Measurements from ENCODE around the gene CAMK2G.
A peak's percentile ranks its signal among the peaks of the same experiment; 100 is the strongest.
"Not testable (repeated sequence)": the region's sequence is repeated elsewhere in the genome, so short reads cannot be mapped to it uniquely, and the experiment has no call there.

Gene CAMK2G

GRCh38 chr10:73901261-73901660, 26.9 kb upstream of the CAMK2G start:
- DNase-seq (ENCODE audit: low spot score): no peak

GRCh38 chr10:73900064-73900463, 25.7 kb upstream of the CAMK2G start:
- no peak for TF ChIP-seq CTCF (IDR thresholded peaks at IDR 0.05)
- DNase-seq (ENCODE audit: low spot score): no peak
- Histone ChIP-seq H3K4me3 (no peak overlapping the region), H3K27ac (peak overlapping the region in 1 of 2 donors; percentile 26)

More at GRCh38 chr10:73901261-73901660, 26.9 kb upstream of the CAMK2G start:
- Histone ChIP-seq H3K4me3 (no peak overlapping the region), H3K27ac (no peak overlapping the region)
- no peak for TF ChIP-seq CTCF (IDR thresholded peaks at IDR 0.05)

GRCh38 chr10:73899423-73899822, 25.1 kb upstream of the CAMK2G start:
- H3K4me3 ChIP-seq: no peak overlapping the region
- no peak for DNase-seq (ENCODE audit: low spot score)
- no peak for TF ChIP-seq CTCF (IDR thresholded peaks at IDR 0.05)
- H3K27ac ChIP-seq: peak overlapping the region in 1 of 2 donors; percentile 26

GRCh38 chr10:73898730-73899410, 24.5 kb upstream of the CAMK2G start:
- Histone ChIP-seq H3K4me3 (no peak overlapping the region), H3K27ac (peak overlapping the region; percentile 26 to 27)
- DNase-seq (ENCODE audit: low spot score): no peak
- no peak for TF ChIP-seq CTCF (IDR thresholded peaks at IDR 0.05)

- Histone ChIP-seq H3K27ac (no peak overlapping the region), H3K4me3 (no peak overlapping the region)
- DNase-seq (ENCODE audit: low spot score): no peak
- no peak for TF ChIP-seq CTCF (IDR thresholded peaks at IDR 0.05)
These were observed 23.3 kb upstream of the CAMK2G start for GRCh38 chr10:73897693-73898092.

- H3K4me3 ChIP-seq; H3K27ac ChIP-seq; DNase-seq (ENCODE audit: low spot score): not testable (repeated sequence)
These were observed 21.0 kb upstream of the CAMK2G start for GRCh38 chr10:73895381-73895780.

GRCh38 chr10:73894245-73894971, 20.1 kb upstream of the CAMK2G start:
- no peak for DNase-seq (ENCODE audit: low spot score)
- TF ChIP-seq CTCF (IDR thresholded peaks at IDR 0.05): no peak
- H3K4me3 ChIP-seq: no peak overlapping the region
- no peak overlapping the region for H3K27ac ChIP-seq

All from coronary artery (tissue), 2 donors.